IMR-90 (cell line): ENCODE data around the gene PDZD2. TPM values are rescaled to one million over a fixed set of nuclear protein-coding genes. Genes with fewer than 3 reads are reported as not detected.

ENCODE experiments used
- ATAC-seq: fragments of 200-7000 bp; cut with Tn5 transposase; 2 replicates; pipeline ENCODE4 v1.9.1; 2020; ENCODE audit warnings: low read depth, mild to moderate bottlenecking, moderate library complexity
- BruUV-seq: library from RNA; stranded (reverse); fragments of 400-500 nt; replicated peaks from 2 replicates; lab custom pipeline; 2021; lab: Mats Ljungman, UMichigan
- CTCF ChIA-PET: fragments of 300-600 bp; formaldehyde crosslinking; extraction: SDS; loops from one replicate; lab custom pipeline; 2021; ENCODE audit warnings: antibody characterized with exemption; lab: Yijun Ruan, JAX
- POLR2A ChIA-PET: fragments of 300-600 bp; sonication (Branson Sonifier 250); formaldehyde crosslinking; loops from one replicate; lab custom pipeline; 2022; ENCODE audit warnings: antibody characterized with exemption; ENCODE audit not compliant: unreplicated experiment; lab: Charles Lee
- DNase-seq: peaks from one replicate; pipeline ENCODE4 v3.0.0; 2013
- H2AFZ ChIP-seq: replicated peaks from 2 replicates; pipeline ENCODE3; 2013; ENCODE audit warnings: low read length, mild to moderate bottlenecking; ENCODE audit not compliant: poor library complexity
- H2AK5ac ChIP-seq: 2 replicates; pipeline ENCODE4 v1.6.1; 2013; ENCODE audit warnings: low read depth, low read length, inconsistent platforms
- H2AK9ac ChIP-seq: replicated peaks from 2 replicates; pipeline ENCODE3; 2013; ENCODE audit warnings: mild to moderate bottlenecking, low read depth, low read length, moderate library complexity; ENCODE audit not compliant: poor library complexity
- H2BK120ac ChIP-seq: 2 replicates; pipeline ENCODE4 v1.6.1; 2013; ENCODE audit warnings: low read depth, low read length, inconsistent platforms
- H2BK15ac ChIP-seq: 3 replicates; pipeline ENCODE4 v1.6.1; 2013; ENCODE audit warnings: low read depth, low read length, inconsistent platforms
- H2BK20ac ChIP-seq: 2 replicates; pipeline ENCODE4 v1.6.1; 2013; ENCODE audit warnings: low read depth, mild to moderate bottlenecking, inconsistent platforms, low read length, moderate library complexity
- H2BK5ac ChIP-seq: 2 replicates; pipeline ENCODE4 v1.6.1; 2013; ENCODE audit warnings: mild to moderate bottlenecking, low read depth, low read length, inconsistent platforms; ENCODE audit not compliant: poor library complexity, severe bottlenecking
- H3K14ac ChIP-seq: replicated peaks from 2 replicates; pipeline ENCODE4 v1.6.1; 2013; ENCODE audit warnings: low read depth, low read length, inconsistent platforms
- H3K18ac ChIP-seq: 2 replicates; pipeline ENCODE4 v1.6.1; 2013; ENCODE audit warnings: low read depth, low read length, control low read depth
- H3K23ac ChIP-seq: 2 replicates; pipeline ENCODE4 v1.6.1; 2013; ENCODE audit warnings: low read depth, low read length, inconsistent platforms
- H3K27ac ChIP-seq: 2 replicates; pipeline ENCODE4 v1.5.1; 2013; ENCODE audit warnings: mild to moderate bottlenecking, control low read depth, low read length; ENCODE audit not compliant: insufficient read depth
- H3K27me3 ChIP-seq: 2 replicates; pipeline ENCODE4 v1.6.1; 2013; ENCODE audit warnings: low read length; ENCODE audit not compliant: control insufficient read depth, insufficient read depth
- H3K36me3 ChIP-seq: 2 replicates; pipeline ENCODE4 v1.6.1; 2013; ENCODE audit warnings: low read length, mixed read lengths; ENCODE audit not compliant: control insufficient read depth, insufficient read depth
- H3K4ac ChIP-seq: 2 replicates; pipeline ENCODE4 v1.6.1; 2013; ENCODE audit warnings: low read depth, low read length, inconsistent platforms
- H3K4me1 ChIP-seq: 2 replicates; pipeline ENCODE4 v1.6.1; 2013; ENCODE audit warnings: low read length, mixed read lengths; ENCODE audit not compliant: control insufficient read depth, insufficient read depth
- H3K4me2 ChIP-seq: 2 replicates; pipeline ENCODE4 v1.6.1; 2013; ENCODE audit warnings: low read depth, mild to moderate bottlenecking, control low read depth, low read length, moderate library complexity
- H3K4me3 ChIP-seq: 2 replicates; pipeline ENCODE4 v1.5.1; 2013; ENCODE audit warnings: low read depth, mild to moderate bottlenecking, control low read depth, low read length, moderate library complexity; ENCODE audit not compliant: insufficient read depth
- H3K56ac ChIP-seq: 2 replicates; pipeline ENCODE4 v1.6.1; 2013; ENCODE audit warnings: low read length, inconsistent platforms; ENCODE audit not compliant: insufficient read depth; ENCODE audit errors: extremely low read depth
- H3K79me1 ChIP-seq, 2 experiments: 2 replicates each; pipeline ENCODE4 v1.6.1; 2013; ENCODE audit warnings: low read length in 2 of 2, inconsistent platforms in 1 of 2, low read depth in 1 of 2
- H3K9ac ChIP-seq: 2 replicates; pipeline ENCODE4 v1.6.1; 2013; ENCODE audit warnings: low read depth, low read length, control low read depth
- H3K9me1 ChIP-seq: 2 replicates; pipeline ENCODE4 v1.6.1; 2013; ENCODE audit warnings: low read length, inconsistent platforms; ENCODE audit not compliant: insufficient read depth
- H3K9me3 ChIP-seq: 2 replicates; pipeline ENCODE4 v1.6.1; 2013; ENCODE audit warnings: low read length; ENCODE audit not compliant: control insufficient read depth, insufficient read depth
- H4K20me1 ChIP-seq: 2 replicates; pipeline ENCODE4 v1.6.1; 2013; ENCODE audit warnings: low read length, inconsistent platforms; ENCODE audit not compliant: insufficient read depth
- H4K5ac ChIP-seq: 2 replicates; pipeline ENCODE4 v1.6.1; 2013; ENCODE audit warnings: mild to moderate bottlenecking, low read depth, low read length, control low read depth
- H4K8ac ChIP-seq, 2 experiments: 2 replicates each; pipeline ENCODE4 v1.6.1; 2013; ENCODE audit warnings: low read depth in 2 of 2, low read length in 2 of 2, control low read depth in 1 of 2, inconsistent platforms in 1 of 2
- H4K91ac ChIP-seq: 2 replicates; pipeline ENCODE4 v1.6.1; 2013; ENCODE audit warnings: low read depth, low read length, inconsistent platforms; ENCODE audit not compliant: insufficient read depth
- BHLHE40 ChIP-seq: fragments of 150-350 bp; IDR thresholded peaks from 2 replicates; pipeline ENCODE4 v1.6.1; 2016; ENCODE audit warnings: mild to moderate bottlenecking, low read depth, low read length
- CEBPB ChIP-seq: IDR thresholded peaks from 2 replicates; pipeline ENCODE4 v1.6.1; 2012; ENCODE audit warnings: low read depth, low read length, improper control_type of control experiment
- CHD1 ChIP-seq: IDR thresholded peaks from 2 replicates; pipeline ENCODE4 v1.6.1; 2012; ENCODE audit warnings: low read depth, low read length, improper control_type of control experiment
- CTCF ChIP-seq: conservative IDR thresholded peaks from 2 replicates; pipeline ENCODE4 v1.5.1; 2012; ENCODE audit warnings: mild to moderate bottlenecking, low read depth, low read length, improper control_type of control experiment
- ELK1 ChIP-seq: fragments of 150-350 bp; IDR thresholded peaks from 2 replicates; pipeline ENCODE4 v1.6.1; 2016; ENCODE audit warnings: low read depth, mild to moderate bottlenecking, low read length, moderate library complexity, borderline replicate concordance
- FOS ChIP-seq: fragments of 150-350 bp; IDR thresholded peaks from 2 replicates; pipeline ENCODE4 v1.6.1; 2016; ENCODE audit warnings: low read depth, low read length
- MAFK ChIP-seq: IDR thresholded peaks from 2 replicates; pipeline ENCODE4 v1.6.1; 2012; ENCODE audit warnings: low read depth, low read length, improper control_type of control experiment
- MAZ ChIP-seq: IDR thresholded peaks from 2 replicates; pipeline ENCODE4 v1.6.1; 2012; ENCODE audit warnings: low read depth, mild to moderate bottlenecking, low read length, improper control_type of control experiment, moderate library complexity, borderline replicate concordance
- MXI1 ChIP-seq: IDR thresholded peaks from 2 replicates; pipeline ENCODE4 v1.6.1; 2012; ENCODE audit warnings: low read depth, mild to moderate bottlenecking, low read length, moderate library complexity, borderline replicate concordance
- NFE2L2 ChIP-seq: fragments of 150-350 bp; IDR thresholded peaks from 2 replicates; pipeline ENCODE4 v1.6.1; 2016; ENCODE audit warnings: low read depth, mild to moderate bottlenecking, low read length
- POLR2A ChIP-seq: IDR thresholded peaks from 2 replicates; pipeline ENCODE4 v1.6.1; 2012; ENCODE audit warnings: mild to moderate bottlenecking, low read depth, low read length
- RAD21 ChIP-seq: IDR thresholded peaks from 2 replicates; pipeline ENCODE4 v1.6.1; 2012; ENCODE audit warnings: low read length, improper control_type of control experiment
- RCOR1 ChIP-seq: IDR thresholded peaks from 2 replicates; pipeline ENCODE4 v1.6.1; 2012; ENCODE audit warnings: mild to moderate bottlenecking, low read length, improper control_type of control experiment; ENCODE audit not compliant: insufficient replicate concordance
- RFX5 ChIP-seq: IDR thresholded peaks from 2 replicates; pipeline ENCODE4 v1.8.0; 2012; ENCODE audit warnings: low read depth, mild to moderate bottlenecking, low read length, moderate library complexity
- SMC3 ChIP-seq: fragments of 150-350 bp; IDR thresholded peaks from 2 replicates; pipeline ENCODE4 v1.6.1; 2016; ENCODE audit warnings: low read depth, mild to moderate bottlenecking, antibody characterized with exemption, low read length, moderate library complexity
- USF2 ChIP-seq: fragments of 150-350 bp; IDR thresholded peaks from 2 replicates; pipeline ENCODE4 v1.6.1; 2017; ENCODE audit warnings: mild to moderate bottlenecking, antibody characterized with exemption, low read length, low read depth
- WGBS, 2 experiments: methylation state at CpG; one replicate each; pipeline versions ENCODE4 v1.1.5 to v1.1.7; 2013; ENCODE audit warnings: missing lambda C conversion rate in 2 of 2; ENCODE audit not compliant: insufficient read length in 1 of 2; ENCODE audit errors: extremely low coverage in 2 of 2; 5-methylcytosine and 5-hydroxymethylcytosine counted together
- dilution Hi-C: fragments of 300-500 bp; cut with HindIII; formaldehyde crosslinking; loops from one replicate; pipeline ENCODE4 v1.14.3; 2018; ENCODE audit warnings: low sequenced_read_pairs; ENCODE audit not compliant: unreplicated experiment
- in situ Hi-C: fragments of 300-500 bp; cut with MboI; formaldehyde crosslinking; loops from 3 replicates; pipeline ENCODE4 v1.14.3; 2019; ENCODE audit warnings: low sequenced_read_pairs, inconsistent platforms, mixed read lengths
- intact Hi-C: fragments of 100-400 bp; cut with micrococcal nuclease; formaldehyde crosslinking; loops from 2 replicates; pipeline ENCODE4 v1.10.0; 2022
- polyA plus RNA-seq, 3 experiments: library from polyadenylated mRNA; depleted of rRNA; stranded (reverse); fragments of >200 nt; gene quantifications; 2 replicates each; pipeline ENCODE4 v1.2.3, GENCODE V29; 2012; ENCODE audit warnings: low replicate concordance in 1 of 3
- total RNA-seq: library from RNA; depleted of rRNA; stranded (reverse); fragments of >200 nt; gene quantifications from 2 replicates; pipeline ENCODE4 v1.2.3, GENCODE V29; 2012

The PDZD2 gene
- total and polyA plus RNA-seq, 2 of the 4 experiments (the other 2 are of a cell fraction), result under 0.01 to 0.02 TPM

GRCh38 chr5:31728039-31728438 is 89.1 kb downstream of the PDZD2 start:
- Histone ChIP-seq H2AK5ac (no peak overlapping the region), H2BK5ac (no peak overlapping the region), H2AK9ac (no peak overlapping the region), H4K20me1 (no peaks in the 10 kb centered on the region), H3K56ac (no peak overlapping the region), H4K91ac (no peak overlapping the region), H2AFZ (no peak overlapping the region), H2BK20ac (no peak overlapping the region), H2BK120ac (no peak overlapping the region), H2BK15ac (no peak overlapping the region), H3K79me1 (no peaks in the 10 kb centered on the region), H3K23ac (no peak overlapping the region), H3K14ac (no peak overlapping the region), H3K27me3 (peaks cover 3% of the 10 kb centered on the region; the same call in 1 of the 2 replicates), H3K9me3 (no peaks in the 10 kb centered on the region), H3K18ac (no peak overlapping the region), H3K4me1 (no peaks in the 10 kb centered on the region), H3K27ac (no peak overlapping the region), H3K4me2 (no peak overlapping the region), H3K4ac (no peak overlapping the region), H3K36me3 (no peaks in the 10 kb centered on the region), H3K4me3 (no peak overlapping the region), H4K5ac (no peak overlapping the region), H3K9me1 (no peaks in the 10 kb centered on the region), H3K9ac (no peak overlapping the region), H4K8ac (no peak overlapping the region)
- WGBS, 2 experiments, result 25% methylated on average over 1 of the region's 3 CpGs; no CpG with 5 or more reads in 1 of the 2 experiments
- no peak for ATAC-seq
- dilution Hi-C loops (no loop called here), in situ Hi-C loops (no loop called here), intact Hi-C loops (no loop called here)
- ChIA-PET CTCF (no interaction called here), POLR2A (no interaction called here)
- TF ChIP-seq RAD21, result no peak
- TF ChIP-seq USF2, result no peak
- no peak for TF ChIP-seq RFX5
- TF ChIP-seq MXI1, result no peak
- TF ChIP-seq NFE2L2, result no peak
- TF ChIP-seq MAFK, result no peak
- TF ChIP-seq MAZ, result no peak
- no peak for TF ChIP-seq RCOR1
- TF ChIP-seq SMC3, result no peak
- no peak for TF ChIP-seq CEBPB
- TF ChIP-seq POLR2A, result no peak
- no peak for TF ChIP-seq ELK1
- no peak for TF ChIP-seq CHD1
- TF ChIP-seq FOS, result no peak
- TF ChIP-seq CTCF, result no peak
- no peak for TF ChIP-seq BHLHE40
- DNase-seq, result no peak
- BruUV-seq, result no TSS peak
